ENCODE data around the gene PNMA8C. TPM values are rescaled to one million over a fixed set of nuclear protein-coding genes. Genes with fewer than 3 reads are reported as not detected.
"Not testable (repeated sequence)": the region's sequence is repeated elsewhere in the genome, so short reads cannot be mapped to it uniquely, and the experiment has no call there.

The PNMA8C gene
- polyA plus RNA-seq, 1 donor (not counting 4 experiments of a cell fraction or from before 2014, with no cell fraction given) = not detected

GRCh38 chr19:46402725-46403124 is 26.0 kb downstream of the PNMA8C start:
- no peak overlapping the region for H2AFZ ChIP-seq (ENCODE audit: control insufficient read depth, low read length)
- no peak overlapping the region for H3K4me2 ChIP-seq (ENCODE audit: control insufficient read depth, extremely low read depth, insufficient read depth, low read depth, low read length)
- no peaks in the 10 kb centered on the region for H3K79me2 ChIP-seq (ENCODE audit: control insufficient read depth, insufficient read depth, low read length)
- no peaks in the 10 kb centered on the region for H3K27me3 ChIP-seq (ENCODE audit: control insufficient read depth, extremely low read depth, insufficient read depth, low read length)
- no peak overlapping the region for H3K27ac ChIP-seq (ENCODE audit: control insufficient read depth, insufficient read depth, low read length)
- dilution Hi-C loops (cut with MboI; ENCODE audit: extremely low pct_ligation_motif_present, low sequenced_read_pairs) = no loop called here
- H3K9me3 ChIP-seq (ENCODE audit: control insufficient read depth, low read depth, low read length) = no peaks in the 10 kb centered on the region
- TF ChIP-seq EZH2 (IDR thresholded peaks at IDR 0.05; ENCODE audit: low read length) = no peak
- TF ChIP-seq, protein P1, sequence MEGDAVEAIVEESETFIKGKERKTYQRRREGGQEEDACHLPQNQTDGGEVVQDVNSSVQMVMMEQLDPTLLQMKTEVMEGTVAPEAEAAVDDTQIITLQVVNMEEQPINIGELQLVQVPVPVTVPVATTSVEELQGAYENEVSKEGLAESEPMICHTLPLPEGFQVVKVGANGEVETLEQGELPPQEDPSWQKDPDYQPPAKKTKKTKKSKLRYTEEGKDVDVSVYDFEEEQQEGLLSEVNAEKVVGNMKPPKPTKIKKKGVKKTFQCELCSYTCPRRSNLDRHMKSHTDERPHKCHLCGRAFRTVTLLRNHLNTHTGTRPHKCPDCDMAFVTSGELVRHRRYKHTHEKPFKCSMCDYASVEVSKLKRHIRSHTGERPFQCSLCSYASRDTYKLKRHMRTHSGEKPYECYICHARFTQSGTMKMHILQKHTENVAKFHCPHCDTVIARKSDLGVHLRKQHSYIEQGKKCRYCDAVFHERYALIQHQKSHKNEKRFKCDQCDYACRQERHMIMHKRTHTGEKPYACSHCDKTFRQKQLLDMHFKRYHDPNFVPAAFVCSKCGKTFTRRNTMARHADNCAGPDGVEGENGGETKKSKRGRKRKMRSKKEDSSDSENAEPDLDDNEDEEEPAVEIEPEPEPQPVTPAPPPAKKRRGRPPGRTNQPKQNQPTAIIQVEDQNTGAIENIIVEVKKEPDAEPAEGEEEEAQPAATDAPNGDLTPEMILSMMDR (optimal IDR thresholded peaks at IDR 0.05 in 1 of 3, IDR thresholded peaks at IDR 0.05 in 1 of 3, conservative IDR thresholded peaks at IDR 0.05 in 1 of 3; ENCODE audit: extremely low read depth in 1 of 3, insufficient read depth in 2 of 3, low read length in 3 of 3) = no peak
- H3K36me3 ChIP-seq (ENCODE audit: control insufficient read depth in 2 of 2, extremely low read depth in 1 of 2, insufficient read depth in 2 of 2, low read length in 2 of 2) = no peaks in the 10 kb centered on the region
- no peak overlapping the region for H3K9ac ChIP-seq (ENCODE audit: control insufficient read depth, extremely low read depth, insufficient read depth, low read length)
- no peak for DNase-seq (ENCODE audit: low read depth, low spot score)
- no peaks in the 10 kb centered on the region for H3K9me1 ChIP-seq (ENCODE audit: control insufficient read depth, extremely low read depth, insufficient read depth, low read length)
- no peaks in the 10 kb centered on the region for H4K20me1 ChIP-seq (ENCODE audit: control insufficient read depth, extremely low read depth, insufficient read depth, low read length)
- peaks cover 8% of the 10 kb centered on the region for H3K4me1 ChIP-seq (ENCODE audit: control insufficient read depth, extremely low read depth, insufficient read depth, low read length)
- no peak overlapping the region for H3K4me3 ChIP-seq (ENCODE audit: control insufficient read depth in 2 of 3, extremely low read depth in 1 of 3, insufficient read depth in 2 of 3, low read depth in 1 of 3, low read length in 3 of 3)
- FAIRE-seq = no peak

- not testable (repeated sequence) for H4K20me1 ChIP-seq (ENCODE audit: control insufficient read depth, extremely low read depth, insufficient read depth, low read length); H3K9ac ChIP-seq (ENCODE audit: control insufficient read depth, extremely low read depth, insufficient read depth, low read length)
These were observed 30.8 kb downstream of the PNMA8C start for GRCh38 chr19:46397801-46398479.

GRCh38 chr19:46394402-46394797 is 34.3 kb downstream of the PNMA8C start:
- FAIRE-seq (no peak), DNase-seq (ENCODE audit: low read depth, low spot score) (no peak)
- Histone ChIP-seq H3K9ac (ENCODE audit: control insufficient read depth, extremely low read depth, insufficient read depth, low read length) (no peak overlapping the region), H3K36me3 (ENCODE audit: control insufficient read depth in 2 of 2, extremely low read depth in 1 of 2, insufficient read depth in 2 of 2, low read length in 2 of 2) (peaks cover 8 to 9% of the 10 kb centered on the region in 2 experiments), H3K9me1 (ENCODE audit: control insufficient read depth, extremely low read depth, insufficient read depth, low read length) (no peaks in the 10 kb centered on the region), H3K27me3 (ENCODE audit: control insufficient read depth, extremely low read depth, insufficient read depth, low read length) (no peaks in the 10 kb centered on the region), H3K4me1 (ENCODE audit: control insufficient read depth, extremely low read depth, insufficient read depth, low read length) (no peaks in the 10 kb centered on the region), H3K4me2 (ENCODE audit: control insufficient read depth, extremely low read depth, insufficient read depth, low read depth, low read length) (no peak overlapping the region), H3K4me3 (ENCODE audit: control insufficient read depth in 2 of 3, extremely low read depth in 1 of 3, insufficient read depth in 2 of 3, low read depth in 1 of 3, low read length in 3 of 3) (no peak overlapping the region), H2AFZ (ENCODE audit: control insufficient read depth, low read length) (no peak overlapping the region), H3K79me2 (ENCODE audit: control insufficient read depth, insufficient read depth, low read length) (no peaks in the 10 kb centered on the region), H4K20me1 (ENCODE audit: control insufficient read depth, extremely low read depth, insufficient read depth, low read length) (no peaks in the 10 kb centered on the region), H3K9me3 (ENCODE audit: control insufficient read depth, low read depth, low read length) (peaks cover 3% of the 10 kb centered on the region), H3K27ac (ENCODE audit: control insufficient read depth, insufficient read depth, low read length) (no peak overlapping the region)
- no peak for TF ChIP-seq EZH2 (IDR thresholded peaks at IDR 0.05; ENCODE audit: low read length)
- TF ChIP-seq, protein P1 (optimal IDR thresholded peaks at IDR 0.05 in 1 of 3, IDR thresholded peaks at IDR 0.05 in 1 of 3, conservative IDR thresholded peaks at IDR 0.05 in 1 of 3; ENCODE audit: extremely low read depth in 1 of 3, insufficient read depth in 2 of 3, low read length in 3 of 3) = no peak
- dilution Hi-C loops (cut with MboI; ENCODE audit: extremely low pct_ligation_motif_present, low sequenced_read_pairs) = no loop called here

More at GRCh38 chr19:46397801-46398479, 30.8 kb downstream of the PNMA8C start:
- dilution Hi-C loops (cut with MboI; ENCODE audit: extremely low pct_ligation_motif_present, low sequenced_read_pairs); H3K79me2 ChIP-seq (ENCODE audit: control insufficient read depth, insufficient read depth, low read length); H3K4me1 ChIP-seq (ENCODE audit: control insufficient read depth, extremely low read depth, insufficient read depth, low read length); H3K27ac ChIP-seq (ENCODE audit: control insufficient read depth, insufficient read depth, low read length); H3K4me3 ChIP-seq (ENCODE audit: control insufficient read depth in 2 of 3, extremely low read depth in 1 of 3, insufficient read depth in 2 of 3, low read depth in 1 of 3, low read length in 3 of 3); H3K36me3 ChIP-seq (ENCODE audit: control insufficient read depth in 2 of 2, extremely low read depth in 1 of 2, insufficient read depth in 2 of 2, low read length in 2 of 2); H3K4me2 ChIP-seq (ENCODE audit: control insufficient read depth, extremely low read depth, insufficient read depth, low read depth, low read length); H2AFZ ChIP-seq (ENCODE audit: control insufficient read depth, low read length); DNase-seq (ENCODE audit: low read depth, low spot score); H3K9me1 ChIP-seq (ENCODE audit: control insufficient read depth, extremely low read depth, insufficient read depth, low read length); FAIRE-seq; H3K9me3 ChIP-seq (ENCODE audit: control insufficient read depth, low read depth, low read length); H3K27me3 ChIP-seq (ENCODE audit: control insufficient read depth, extremely low read depth, insufficient read depth, low read length): not testable (repeated sequence)
